BJ (cell line): Measurements from ENCODE around the gene DLGAP1. TPM values are rescaled to one million over a fixed set of nuclear protein-coding genes. Genes with fewer than 3 reads are reported as not detected.

Source experiments
- CTCF ChIA-PET: fragments of 350-600 bp; formaldehyde crosslinking; extraction: SDS; loops from one replicate; lab custom pipeline; 2021; ENCODE audit warnings: antibody characterized with exemption, inconsistent platforms; lab: Yijun Ruan, JAX
- POLR2A ChIA-PET: fragments of 300-600 bp; sonication (Branson Sonifier 250); formaldehyde crosslinking; extraction: SDS; loops from one replicate; lab custom pipeline; 2021; ENCODE audit warnings: antibody characterized with exemption; lab: Charles Lee
- DNase-seq: peaks from one replicate; pipeline ENCODE4 v3.0.0-alpha.2; 2011; ENCODE audit warnings: low read depth
- H3K27me3 ChIP-seq: 2 replicates; pipeline ENCODE4 v1.6.0; 2011; ENCODE audit warnings: low read length; ENCODE audit not compliant: control insufficient read depth, insufficient read depth
- H3K36me3 ChIP-seq: 2 replicates; pipeline ENCODE4 v1.5.1; 2011; ENCODE audit warnings: low read length; ENCODE audit not compliant: control insufficient read depth, insufficient read depth
- H3K4me3 ChIP-seq: 2 replicates; pipeline ENCODE4 v1.5.1; 2011; ENCODE audit warnings: low read depth, mild to moderate bottlenecking, control low read depth, low read length
- polyA plus RNA-seq: library from polyadenylated mRNA; depleted of rRNA; stranded (reverse); fragments of >200 nt; gene quantifications from 2 replicates; pipeline ENCODE4 v1.2.3, GENCODE V29; 2011
- TF ChIP-seq, protein P1 (sequence below): IDR thresholded peaks from 2 replicates; pipeline ENCODE4 v1.5.1; 2011; ENCODE audit warnings: low read depth, mild to moderate bottlenecking, control low read depth, inconsistent platforms, low read length, moderate library complexity; ENCODE audit not compliant: insufficient read depth

Gene DLGAP1
- polyA plus RNA-seq, 1 experiment: 0.02 TPM

DNA sequence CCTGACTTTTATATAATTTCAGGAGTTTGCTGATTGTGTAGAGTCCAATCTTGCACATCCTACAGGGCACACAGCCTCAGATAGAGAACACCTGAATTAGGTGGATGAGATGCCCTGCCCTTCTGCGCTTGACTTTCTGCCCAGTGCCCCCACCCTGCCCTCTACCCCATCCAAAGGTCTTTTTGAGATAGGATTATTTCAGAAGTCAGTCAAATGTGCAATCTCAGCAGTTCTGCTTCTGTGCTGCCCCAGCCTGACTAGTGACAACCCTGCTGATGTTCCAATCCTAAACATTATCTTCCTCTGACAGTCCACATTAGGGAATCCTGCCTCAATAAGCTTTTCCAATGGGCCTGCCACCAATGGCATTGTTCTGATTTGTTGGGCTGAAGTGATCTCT, 593.6 kb downstream of the DLGAP1 start:
- CTCF ChIA-PET: interaction anchor here (1.1 to 1.7 kb wide), 2 partner anchors 90 to 134 kb away, joined by 3 to 7 read pairs; no protein-coding TSS in a partner anchor

DNA sequence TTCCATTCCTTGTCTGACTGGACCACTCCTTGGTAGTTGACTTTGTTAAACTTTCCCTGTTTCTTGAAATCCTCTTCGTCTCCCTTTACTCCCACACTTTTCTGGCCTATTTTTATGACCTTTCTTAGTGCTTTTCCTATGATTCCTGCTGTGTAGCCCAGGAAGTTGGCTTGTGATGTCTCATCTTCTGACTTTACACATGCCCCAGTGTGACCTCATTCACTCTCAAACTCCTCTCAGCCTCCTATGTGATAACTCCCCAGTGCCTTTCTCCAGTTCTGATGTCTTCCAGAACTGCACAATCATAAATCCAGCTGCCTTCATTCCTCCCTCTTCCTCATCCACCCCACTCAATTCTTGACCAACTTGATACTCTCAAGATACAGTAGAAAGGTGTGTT, 597.6 kb downstream of the DLGAP1 start:
- POLR2A ChIA-PET: no interaction called here

More for the DNA sequence above, 593.6 kb downstream of the DLGAP1 start:
- no peaks in the 10 kb centered on the region for H3K27me3 ChIP-seq
- H3K4me3 ChIP-seq: no peak overlapping the region
- H3K36me3 ChIP-seq: no peaks in the 10 kb centered on the region
- POLR2A ChIA-PET: no interaction called here
- TF ChIP-seq, protein P1, sequence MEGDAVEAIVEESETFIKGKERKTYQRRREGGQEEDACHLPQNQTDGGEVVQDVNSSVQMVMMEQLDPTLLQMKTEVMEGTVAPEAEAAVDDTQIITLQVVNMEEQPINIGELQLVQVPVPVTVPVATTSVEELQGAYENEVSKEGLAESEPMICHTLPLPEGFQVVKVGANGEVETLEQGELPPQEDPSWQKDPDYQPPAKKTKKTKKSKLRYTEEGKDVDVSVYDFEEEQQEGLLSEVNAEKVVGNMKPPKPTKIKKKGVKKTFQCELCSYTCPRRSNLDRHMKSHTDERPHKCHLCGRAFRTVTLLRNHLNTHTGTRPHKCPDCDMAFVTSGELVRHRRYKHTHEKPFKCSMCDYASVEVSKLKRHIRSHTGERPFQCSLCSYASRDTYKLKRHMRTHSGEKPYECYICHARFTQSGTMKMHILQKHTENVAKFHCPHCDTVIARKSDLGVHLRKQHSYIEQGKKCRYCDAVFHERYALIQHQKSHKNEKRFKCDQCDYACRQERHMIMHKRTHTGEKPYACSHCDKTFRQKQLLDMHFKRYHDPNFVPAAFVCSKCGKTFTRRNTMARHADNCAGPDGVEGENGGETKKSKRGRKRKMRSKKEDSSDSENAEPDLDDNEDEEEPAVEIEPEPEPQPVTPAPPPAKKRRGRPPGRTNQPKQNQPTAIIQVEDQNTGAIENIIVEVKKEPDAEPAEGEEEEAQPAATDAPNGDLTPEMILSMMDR: no peak
- no peak for DNase-seq

DNA sequence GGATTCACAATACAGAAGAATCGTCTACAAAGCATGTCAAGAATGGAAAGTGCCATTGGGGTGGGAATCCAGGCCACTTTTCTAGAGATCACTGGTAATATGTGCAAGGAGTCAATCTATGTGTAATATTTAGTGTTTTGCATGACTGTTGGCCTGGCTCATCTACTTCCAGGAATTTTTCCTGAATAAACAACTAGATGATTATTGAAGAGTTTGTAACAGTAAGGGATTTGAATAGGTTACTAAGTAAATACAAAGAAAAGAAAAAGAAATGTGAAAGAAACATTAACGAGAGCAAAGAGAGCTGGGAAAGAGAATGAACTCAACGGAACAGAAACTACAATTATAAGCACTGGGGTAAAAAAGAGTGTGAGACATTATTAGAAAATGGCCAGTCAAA, 599.1 kb downstream of the DLGAP1 start:
- Histone ChIP-seq H3K4me3 (no peak overlapping the region), H3K36me3 (no peaks in the 10 kb centered on the region), H3K27me3 (no peaks in the 10 kb centered on the region)
- ChIA-PET POLR2A (no interaction called here), CTCF (interaction anchor here (1.1 to 2.1 kb wide), 2 partner anchors 14 to 85 kb away, joined by 4 to 9 read pairs; no protein-coding TSS in a partner anchor)
- DNase-seq: no peak
- TF ChIP-seq, protein P1: no peak

More for the DNA sequence above, 597.6 kb downstream of the DLGAP1 start:
- Histone ChIP-seq H3K27me3 (no peaks in the 10 kb centered on the region), H3K36me3 (no peaks in the 10 kb centered on the region), H3K4me3 (no peak overlapping the region)
- no peak for DNase-seq
- CTCF ChIA-PET: interaction anchor here (1.1 to 3.0 kb wide), 4 partner anchors 9 to 86 kb away, joined by 3 to 13 read pairs (median 6); no protein-coding TSS in a partner anchor
- TF ChIP-seq, protein P1: no peak

DNA sequence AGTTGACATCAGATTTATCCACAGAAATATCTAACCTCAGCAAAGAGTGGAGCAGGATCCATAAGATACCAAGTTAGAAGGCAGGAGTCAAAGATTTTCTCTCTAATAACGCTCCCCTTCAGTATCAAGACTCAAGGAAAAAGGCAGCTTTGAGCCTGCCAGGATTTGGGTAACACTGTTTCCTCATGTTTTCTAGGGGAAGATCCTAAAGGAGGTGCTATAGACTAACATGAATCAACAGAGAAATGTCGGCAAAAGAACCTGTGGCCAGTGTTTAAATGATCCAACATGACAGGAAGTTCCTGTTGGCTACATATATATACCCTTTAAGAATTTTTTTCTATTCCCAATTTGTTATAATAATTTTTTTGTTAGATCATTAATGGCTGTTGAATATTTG, 602.8 kb downstream of the DLGAP1 start:
- Histone ChIP-seq H3K36me3 (no peaks in the 10 kb centered on the region), H3K4me3 (no peak overlapping the region), H3K27me3 (no peaks in the 10 kb centered on the region)
- DNase-seq: no peak
- ChIA-PET POLR2A (no interaction called here), CTCF (interaction anchor here (0.8 kb wide), 1 partner anchor 149 kb away, joined by 3 read pairs; no protein-coding TSS in a partner anchor)
- TF ChIP-seq, protein P1: no peak

DNA sequence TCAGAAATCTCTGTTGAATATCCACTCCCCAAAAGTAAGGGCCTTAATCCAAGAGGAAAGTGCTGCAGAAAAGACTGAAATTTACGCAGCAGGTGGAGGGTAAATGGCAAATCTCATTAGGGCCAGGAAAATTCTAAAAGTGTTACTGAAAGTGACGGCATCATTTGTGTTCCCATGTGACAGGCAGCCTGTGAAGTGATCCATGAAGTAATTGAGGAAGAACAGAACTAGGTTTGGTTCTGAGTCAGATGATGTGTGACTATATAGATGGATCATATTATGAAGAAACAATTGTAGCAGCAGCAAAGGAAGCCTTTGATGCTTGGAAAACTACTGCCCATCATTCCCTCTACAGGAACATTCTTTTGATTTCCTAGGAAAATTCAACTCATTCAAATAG, 603.9 kb downstream of the DLGAP1 start:
- TF ChIP-seq, protein P1: no peak
- no peak for DNase-seq
- Histone ChIP-seq H3K27me3 (no peaks in the 10 kb centered on the region), H3K36me3 (no peaks in the 10 kb centered on the region), H3K4me3 (no peak overlapping the region)
- POLR2A ChIA-PET: no interaction called here
- CTCF ChIA-PET: no interaction called here
